ENCODE results near the gene GATA6.

The GATA6 gene

DNA sequence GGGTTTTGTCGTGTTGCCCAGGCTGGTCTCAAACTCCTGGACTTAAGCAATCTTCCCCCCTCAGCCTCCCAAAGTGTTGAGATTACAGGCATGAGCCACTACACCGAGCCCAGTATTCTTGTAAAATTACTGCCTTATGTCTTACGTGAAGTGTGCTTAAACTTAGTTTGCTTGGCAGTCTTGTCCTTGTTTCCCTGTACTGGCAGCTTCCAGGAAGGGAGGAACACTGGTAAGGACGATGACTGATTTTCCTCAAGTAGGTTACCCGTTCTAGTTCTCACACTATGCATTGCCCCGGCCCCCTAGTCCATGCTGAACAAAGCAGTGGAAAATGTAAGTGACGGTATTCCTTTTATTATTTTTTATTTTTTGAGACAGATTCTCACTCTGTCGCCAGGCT, 19.7 kb upstream of the GATA6 start:
- DNase-seq (ENCODE audit: low spot score) (no peak), ATAC-seq (ENCODE audit: low read depth) (no peak)
- Histone ChIP-seq H3K9me3 (ENCODE audit: severe bottlenecking) (no peaks in the 10 kb centered on the region), H3K36me3 (ENCODE audit: low read depth) (no peaks in the 10 kb centered on the region), H3K27ac (ENCODE audit: poor library complexity, severe bottlenecking) (no peak overlapping the region), H3K4me3 (ENCODE audit: severe bottlenecking) (no peak overlapping the region), H3K27me3 (ENCODE audit: insufficient read depth, poor library complexity, severe bottlenecking) (peaks cover 6% of the 10 kb centered on the region), H3K4me1 (ENCODE audit: insufficient read depth, poor library complexity, severe bottlenecking) (no peaks in the 10 kb centered on the region)
- no peak for TF ChIP-seq CTCF (IDR thresholded peaks at IDR 0.05; ENCODE audit: poor library complexity, severe bottlenecking)

GRCh38 chr18:22152093-22152492, 17.3 kb upstream of the GATA6 start:
- Histone ChIP-seq H3K36me3 (ENCODE audit: low read depth) (no peaks in the 10 kb centered on the region), H3K4me3 (ENCODE audit: severe bottlenecking) (no peak overlapping the region), H3K4me1 (ENCODE audit: insufficient read depth, poor library complexity, severe bottlenecking) (no peaks in the 10 kb centered on the region), H3K27ac (ENCODE audit: poor library complexity, severe bottlenecking) (no peak overlapping the region), H3K27me3 (ENCODE audit: insufficient read depth, poor library complexity, severe bottlenecking) (peaks cover 6% of the 10 kb centered on the region), H3K9me3 (ENCODE audit: severe bottlenecking) (no peaks in the 10 kb centered on the region)
- ATAC-seq (ENCODE audit: low read depth) (no peak), DNase-seq (ENCODE audit: low spot score) (no peak)
- TF ChIP-seq CTCF (IDR thresholded peaks at IDR 0.05; ENCODE audit: poor library complexity, severe bottlenecking), result no peak

DNA sequence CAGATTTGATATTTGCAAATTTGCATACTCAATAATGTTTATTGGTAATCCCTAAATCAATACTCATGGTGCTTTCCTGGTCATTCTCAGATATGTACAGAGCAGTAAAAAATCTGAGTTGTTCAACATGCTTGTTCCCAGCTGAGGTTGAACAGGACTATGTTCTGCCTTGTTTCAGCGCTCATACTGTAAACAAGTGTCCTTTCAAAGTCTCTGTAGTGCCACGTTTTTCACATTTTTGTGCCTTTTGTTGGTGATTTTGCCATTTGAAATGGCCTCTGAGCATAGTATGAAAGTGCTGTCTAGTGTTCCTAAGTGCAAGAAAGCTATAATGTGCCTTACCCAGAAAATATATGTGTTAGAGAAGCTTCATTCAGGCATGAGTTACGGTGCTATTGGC, 16.0 kb upstream of the GATA6 start:
- H3K36me3 ChIP-seq (ENCODE audit: low read depth), result no peaks in the 10 kb centered on the region
- H3K27ac ChIP-seq (ENCODE audit: poor library complexity, severe bottlenecking), result no peak overlapping the region
- ATAC-seq (ENCODE audit: low read depth) (no peak), DNase-seq (ENCODE audit: low spot score) (no peak)
- H3K4me3 ChIP-seq (ENCODE audit: severe bottlenecking), result no peak overlapping the region
- H3K27me3 ChIP-seq (ENCODE audit: insufficient read depth, poor library complexity, severe bottlenecking), result no peaks in the 10 kb centered on the region
- no peaks in the 10 kb centered on the region for H3K4me1 ChIP-seq (ENCODE audit: insufficient read depth, poor library complexity, severe bottlenecking)
- H3K9me3 ChIP-seq (ENCODE audit: severe bottlenecking), result no peaks in the 10 kb centered on the region
- no peak for TF ChIP-seq CTCF (IDR thresholded peaks at IDR 0.05; ENCODE audit: poor library complexity, severe bottlenecking)

DNA sequence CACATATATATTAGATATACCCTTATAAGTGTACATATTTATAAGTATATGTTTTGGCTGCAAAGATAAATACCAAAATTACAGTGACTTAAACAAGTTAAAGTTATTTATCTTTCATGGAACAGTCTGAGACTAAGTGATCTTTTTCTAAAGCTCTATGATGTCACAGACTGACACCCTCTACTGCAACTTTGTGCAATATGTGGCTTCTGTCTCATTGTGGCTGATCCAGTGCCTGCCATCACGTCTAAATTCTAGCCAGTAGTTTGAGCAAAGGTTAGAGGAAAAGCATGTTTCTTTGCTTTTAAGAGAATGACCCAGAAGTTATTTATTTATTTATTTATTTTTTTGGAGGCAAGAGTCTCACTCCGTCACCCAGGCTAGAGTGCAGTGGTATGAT, 13.8 kb upstream of the GATA6 start:
- Histone ChIP-seq H3K4me1 (ENCODE audit: insufficient read depth, poor library complexity, severe bottlenecking) (no peaks in the 10 kb centered on the region), H3K36me3 (ENCODE audit: low read depth) (no peaks in the 10 kb centered on the region), H3K27ac (ENCODE audit: poor library complexity, severe bottlenecking) (no peak overlapping the region), H3K9me3 (ENCODE audit: severe bottlenecking) (no peaks in the 10 kb centered on the region), H3K4me3 (ENCODE audit: severe bottlenecking) (no peak overlapping the region), H3K27me3 (ENCODE audit: insufficient read depth, poor library complexity, severe bottlenecking) (no peaks in the 10 kb centered on the region)
- no peak for ATAC-seq (ENCODE audit: low read depth)
- no peak for DNase-seq (ENCODE audit: low spot score)
- no peak for TF ChIP-seq CTCF (IDR thresholded peaks at IDR 0.05; ENCODE audit: poor library complexity, severe bottlenecking)

DNA sequence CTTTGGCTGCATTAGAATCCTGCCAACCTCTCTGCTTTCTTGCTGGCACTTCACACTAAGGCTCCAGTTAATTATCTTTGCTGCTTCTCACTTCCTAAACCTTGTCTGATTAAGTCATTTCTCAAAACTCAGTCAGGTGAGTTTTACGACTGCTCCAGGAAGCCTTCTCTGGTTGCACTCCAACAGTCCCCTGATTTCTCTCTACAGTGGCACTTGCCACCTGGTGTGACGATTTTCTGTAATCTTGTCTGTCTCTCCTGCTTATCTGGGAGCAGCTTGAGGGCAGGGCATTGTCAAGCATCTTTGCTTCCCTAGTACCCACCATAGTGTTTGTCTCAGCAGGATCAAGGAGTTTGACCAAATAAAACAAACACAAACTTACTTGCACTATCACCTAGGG, 10.4 kb upstream of the GATA6 start:
- TF ChIP-seq CTCF (IDR thresholded peaks at IDR 0.05; ENCODE audit: poor library complexity, severe bottlenecking), result no peak
- Histone ChIP-seq H3K36me3 (ENCODE audit: low read depth) (no peaks in the 10 kb centered on the region), H3K27ac (ENCODE audit: poor library complexity, severe bottlenecking) (no peak overlapping the region), H3K4me3 (ENCODE audit: severe bottlenecking) (no peak overlapping the region), H3K27me3 (ENCODE audit: insufficient read depth, poor library complexity, severe bottlenecking) (peaks cover 10% of the 10 kb centered on the region), H3K9me3 (ENCODE audit: severe bottlenecking) (no peaks in the 10 kb centered on the region), H3K4me1 (ENCODE audit: insufficient read depth, poor library complexity, severe bottlenecking) (no peaks in the 10 kb centered on the region)
- ATAC-seq (ENCODE audit: low read depth), result no peak
- DNase-seq (ENCODE audit: low spot score), result no peak

Data from RWPE2 (cell line).